GM12801 (cell line): ENCODE data around the gene HHAT.

Experiments used
- TF ChIP-seq, protein P1 (sequence below): IDR thresholded peaks from one replicate; pipeline ENCODE4 v1.5.1; 2011; ENCODE audit warnings: control low read depth; ENCODE audit not compliant: insufficient read length; ENCODE audit errors: extremely low read depth

HHAT gene

GRCh38 chr1:210724768-210725167 is 396.1 kb downstream of the HHAT start:
- TF ChIP-seq, protein P1, sequence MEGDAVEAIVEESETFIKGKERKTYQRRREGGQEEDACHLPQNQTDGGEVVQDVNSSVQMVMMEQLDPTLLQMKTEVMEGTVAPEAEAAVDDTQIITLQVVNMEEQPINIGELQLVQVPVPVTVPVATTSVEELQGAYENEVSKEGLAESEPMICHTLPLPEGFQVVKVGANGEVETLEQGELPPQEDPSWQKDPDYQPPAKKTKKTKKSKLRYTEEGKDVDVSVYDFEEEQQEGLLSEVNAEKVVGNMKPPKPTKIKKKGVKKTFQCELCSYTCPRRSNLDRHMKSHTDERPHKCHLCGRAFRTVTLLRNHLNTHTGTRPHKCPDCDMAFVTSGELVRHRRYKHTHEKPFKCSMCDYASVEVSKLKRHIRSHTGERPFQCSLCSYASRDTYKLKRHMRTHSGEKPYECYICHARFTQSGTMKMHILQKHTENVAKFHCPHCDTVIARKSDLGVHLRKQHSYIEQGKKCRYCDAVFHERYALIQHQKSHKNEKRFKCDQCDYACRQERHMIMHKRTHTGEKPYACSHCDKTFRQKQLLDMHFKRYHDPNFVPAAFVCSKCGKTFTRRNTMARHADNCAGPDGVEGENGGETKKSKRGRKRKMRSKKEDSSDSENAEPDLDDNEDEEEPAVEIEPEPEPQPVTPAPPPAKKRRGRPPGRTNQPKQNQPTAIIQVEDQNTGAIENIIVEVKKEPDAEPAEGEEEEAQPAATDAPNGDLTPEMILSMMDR = no peak
